ENCODE data around the gene CEBPA.

DNA sequence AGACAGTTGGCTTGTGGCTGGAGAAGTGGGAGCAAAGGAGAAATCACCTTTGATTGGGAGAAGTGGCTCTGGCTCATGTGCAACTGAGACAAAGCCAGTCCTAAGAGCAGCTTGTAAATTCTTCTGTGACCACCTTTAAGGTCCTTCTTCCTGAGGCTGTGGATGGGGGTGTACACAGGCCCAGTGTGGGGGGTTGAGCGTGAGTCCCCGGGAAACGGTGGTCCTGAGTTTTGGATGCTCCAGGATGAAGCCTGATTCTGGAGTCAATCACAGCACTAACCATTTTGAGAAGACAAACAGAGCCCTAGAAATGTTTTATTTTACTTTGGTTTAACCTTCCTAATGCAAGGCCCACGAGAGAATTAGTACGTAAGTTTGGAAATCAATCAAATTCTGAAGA is 3.9 kb upstream of the CEBPA start:
- TF ChIP-seq POLR2AphosphoS5 (IDR thresholded peaks at IDR 0.05): no peak
- no peak for TF ChIP-seq POLR2A (IDR thresholded peaks at IDR 0.05)
- no peak for TF ChIP-seq CTCF (IDR thresholded peaks at IDR 0.05)

Data from suprapubic skin (tissue), 4 donors.